OCI-LY1 (cell line): ENCODE results near the gene DEAF1.

ENCODE experiments used
- EZH2 ChIP-seq: fragments of 200-600 bp; sonication (generic), shearing (Covaris generic); IDR thresholded peaks from 2 replicates; pipeline ENCODE4 v1.8.0; 2017; ENCODE audit warnings: borderline replicate concordance, mixed run types, mild to moderate bottlenecking, antibody characterized with exemption, low read length, moderate library complexity, mixed read lengths
- TF ChIP-seq, protein P1 (sequence below): fragments of 200-600 bp; sonication (generic), shearing (Covaris generic); IDR thresholded peaks from 2 replicates; pipeline ENCODE4 v1.5.1; 2017; ENCODE audit warnings: mild to moderate bottlenecking, antibody characterized with exemption, low read length, moderate library complexity, mixed read lengths

DNA sequence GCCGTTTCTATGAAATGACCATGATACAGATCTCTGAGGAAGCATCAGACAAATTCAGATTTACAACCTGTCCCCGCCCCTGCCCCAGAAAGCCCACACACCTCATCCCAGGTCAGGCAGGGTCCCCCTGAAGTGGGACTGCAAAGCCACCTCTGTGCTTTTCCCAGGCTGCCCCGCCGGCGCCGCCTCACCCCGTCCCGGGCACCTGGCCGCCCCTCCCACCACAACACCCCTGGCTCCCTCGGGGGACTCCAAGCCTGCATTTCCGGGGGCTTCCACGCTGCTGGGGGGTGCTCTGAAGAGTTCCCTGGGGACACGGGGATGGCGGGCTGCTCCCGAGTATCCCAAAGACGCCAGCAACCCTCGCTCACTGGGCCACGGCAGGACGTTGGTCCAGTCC is 34.7 kb downstream of the DEAF1 start:
- TF ChIP-seq, protein P1, sequence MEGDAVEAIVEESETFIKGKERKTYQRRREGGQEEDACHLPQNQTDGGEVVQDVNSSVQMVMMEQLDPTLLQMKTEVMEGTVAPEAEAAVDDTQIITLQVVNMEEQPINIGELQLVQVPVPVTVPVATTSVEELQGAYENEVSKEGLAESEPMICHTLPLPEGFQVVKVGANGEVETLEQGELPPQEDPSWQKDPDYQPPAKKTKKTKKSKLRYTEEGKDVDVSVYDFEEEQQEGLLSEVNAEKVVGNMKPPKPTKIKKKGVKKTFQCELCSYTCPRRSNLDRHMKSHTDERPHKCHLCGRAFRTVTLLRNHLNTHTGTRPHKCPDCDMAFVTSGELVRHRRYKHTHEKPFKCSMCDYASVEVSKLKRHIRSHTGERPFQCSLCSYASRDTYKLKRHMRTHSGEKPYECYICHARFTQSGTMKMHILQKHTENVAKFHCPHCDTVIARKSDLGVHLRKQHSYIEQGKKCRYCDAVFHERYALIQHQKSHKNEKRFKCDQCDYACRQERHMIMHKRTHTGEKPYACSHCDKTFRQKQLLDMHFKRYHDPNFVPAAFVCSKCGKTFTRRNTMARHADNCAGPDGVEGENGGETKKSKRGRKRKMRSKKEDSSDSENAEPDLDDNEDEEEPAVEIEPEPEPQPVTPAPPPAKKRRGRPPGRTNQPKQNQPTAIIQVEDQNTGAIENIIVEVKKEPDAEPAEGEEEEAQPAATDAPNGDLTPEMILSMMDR = no peak
- no peak for TF ChIP-seq EZH2
